Astrocyte (in vitro differentiated cells and primary cell): Measurements from ENCODE around the gene F13A1.

Source experiments
- EZH2 ChIP-seq: IDR thresholded peaks from 2 replicates; pipeline ENCODE4 v1.6.1; 2012; ENCODE audit warnings: mild to moderate bottlenecking, low read length, inconsistent platforms; ENCODE audit not compliant: insufficient read depth
- TF ChIP-seq, protein P1 (sequence below): IDR thresholded peaks from 2 replicates; pipeline ENCODE4 v1.5.1; 2011; ENCODE audit warnings: low read depth, mild to moderate bottlenecking, inconsistent platforms, low read length, moderate library complexity; ENCODE audit not compliant: insufficient read depth

DNA sequence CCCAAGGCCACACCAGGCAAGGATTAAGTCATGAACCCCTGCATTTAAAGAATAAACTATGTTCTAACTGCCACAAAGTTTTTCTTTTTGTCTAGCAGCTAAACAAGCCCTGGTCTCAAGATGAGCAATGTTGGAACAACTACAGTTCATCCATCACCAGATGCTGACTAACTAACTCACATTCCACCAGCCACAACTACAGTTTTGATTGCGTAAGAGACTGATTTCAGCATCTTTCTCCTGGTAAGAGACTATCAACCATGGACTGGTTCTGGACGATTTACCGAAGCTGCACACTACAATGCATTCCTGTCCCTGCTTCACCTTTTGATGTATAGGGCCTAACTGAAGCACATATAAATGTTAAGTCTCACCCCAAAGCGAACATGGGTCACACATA is 43.0 kb downstream of the F13A1 start:
- TF ChIP-seq EZH2, result no peak
- TF ChIP-seq, protein P1, sequence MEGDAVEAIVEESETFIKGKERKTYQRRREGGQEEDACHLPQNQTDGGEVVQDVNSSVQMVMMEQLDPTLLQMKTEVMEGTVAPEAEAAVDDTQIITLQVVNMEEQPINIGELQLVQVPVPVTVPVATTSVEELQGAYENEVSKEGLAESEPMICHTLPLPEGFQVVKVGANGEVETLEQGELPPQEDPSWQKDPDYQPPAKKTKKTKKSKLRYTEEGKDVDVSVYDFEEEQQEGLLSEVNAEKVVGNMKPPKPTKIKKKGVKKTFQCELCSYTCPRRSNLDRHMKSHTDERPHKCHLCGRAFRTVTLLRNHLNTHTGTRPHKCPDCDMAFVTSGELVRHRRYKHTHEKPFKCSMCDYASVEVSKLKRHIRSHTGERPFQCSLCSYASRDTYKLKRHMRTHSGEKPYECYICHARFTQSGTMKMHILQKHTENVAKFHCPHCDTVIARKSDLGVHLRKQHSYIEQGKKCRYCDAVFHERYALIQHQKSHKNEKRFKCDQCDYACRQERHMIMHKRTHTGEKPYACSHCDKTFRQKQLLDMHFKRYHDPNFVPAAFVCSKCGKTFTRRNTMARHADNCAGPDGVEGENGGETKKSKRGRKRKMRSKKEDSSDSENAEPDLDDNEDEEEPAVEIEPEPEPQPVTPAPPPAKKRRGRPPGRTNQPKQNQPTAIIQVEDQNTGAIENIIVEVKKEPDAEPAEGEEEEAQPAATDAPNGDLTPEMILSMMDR, result no peak
